T-cell (primary cell): ENCODE data around the gene ZCCHC2. TPM values are rescaled to one million over a fixed set of nuclear protein-coding genes. Genes with fewer than 3 reads are reported as not detected.

Experiments used
- ATAC-seq, 4 experiments: fragments of 200-7000 bp in 3 of 4; fragments of 150-1000 bp in 1 of 4; cut with Tn5 transposase; replicated peaks in 1 of 4; 1 replicate in 3 of 4; 2 replicates in 1 of 4; pipeline ENCODE4 v1.10.0; 2021; ENCODE audit warnings: moderate library complexity in 3 of 4, mild to moderate bottlenecking in 2 of 4, moderate number of reproducible peaks in 1 of 4
- CTCF ChIA-PET, 2 donors: fragments of 300-600 bp; sonication (Branson Sonifier 250); formaldehyde crosslinking; loops; one replicate each; lab custom pipeline; 2022; ENCODE audit warnings: antibody characterized with exemption in 2 of 2; lab: Charles Lee
- POLR2A ChIA-PET, 2 donors: fragments of 300-600 bp; sonication (Branson Sonifier 250); formaldehyde crosslinking; loops; one replicate each; lab custom pipeline; 2022; ENCODE audit warnings: antibody characterized with exemption in 2 of 2; lab: Charles Lee
- DNase-seq, 35 experiments: peaks; one replicate each; pipeline versions ENCODE4 v3.0.0 to v3.0.0-alpha.2; 2013 to 2023
- H3K27ac ChIP-seq: one replicate; pipeline ENCODE4 v1.5.1; 2013; ENCODE audit warnings: low read length
- H3K27me3 ChIP-seq, 2 experiments: replicated peaks in 1 of 2; 1 replicate in 1 of 2; 2 replicates in 1 of 2; pipeline versions ENCODE4 v1.6.1 to v1.7.0; 2013; ENCODE audit warnings: low read length in 1 of 2, mixed read lengths in 1 of 2; ENCODE audit not compliant: control insufficient read depth in 2 of 2, insufficient read depth in 2 of 2; ENCODE audit errors: extremely low read depth in 1 of 2
- H3K36me3 ChIP-seq, 2 donors: 1 replicate in 1 of 2; 2 replicates in 1 of 2; pipeline versions ENCODE4 v1.6.1 to v1.7.0; 2013; ENCODE audit warnings: low read length in 1 of 2; ENCODE audit not compliant: control insufficient read depth in 2 of 2, insufficient read depth in 1 of 2; ENCODE audit errors: extremely low read depth in 1 of 2
- H3K4me1 ChIP-seq, 2 experiments: 1 replicate in 1 of 2; 2 replicates in 1 of 2; pipeline versions ENCODE4 v1.6.1 to v1.7.0; 2013; ENCODE audit warnings: low read length in 2 of 2, mixed read lengths in 1 of 2; ENCODE audit not compliant: insufficient read depth in 2 of 2, control insufficient read depth in 1 of 2; ENCODE audit errors: extremely low read depth in 1 of 2
- H3K4me3 ChIP-seq, 2 donors: 1 replicate in 1 of 2; 2 replicates in 1 of 2; pipeline versions ENCODE4 v1.5.1 to v1.7.0; 2013; ENCODE audit warnings: mild to moderate bottlenecking in 2 of 2, low read length in 1 of 2, moderate library complexity in 1 of 2; ENCODE audit not compliant: control insufficient read depth in 1 of 2; ENCODE audit errors: extremely low read depth in 1 of 2
- H3K9me3 ChIP-seq: 2 replicates; pipeline ENCODE4 v1.7.0; 2013
- H3K27ac Mint-ChIP-seq, 2 donors: one replicate each; pipeline ENCODE4 v1.8.0; 2020 to 2021; ENCODE audit warnings: mild to moderate bottlenecking in 2 of 2, mixed read lengths in 2 of 2
- H3K27me3 Mint-ChIP-seq, 2 donors: one replicate each; pipeline ENCODE4 v1.8.0; 2021 to 2022; ENCODE audit warnings: mixed read lengths in 2 of 2
- H3K36me3 Mint-ChIP-seq: one replicate; pipeline ENCODE4 v1.8.0; 2021; ENCODE audit warnings: mixed read lengths
- H3K4me1 Mint-ChIP-seq, 3 donors: one replicate each; pipeline ENCODE4 v1.8.0; 2020 to 2022; ENCODE audit warnings: mixed read lengths in 3 of 3, mild to moderate bottlenecking in 1 of 3
- H3K4me3 Mint-ChIP-seq, 3 donors: one replicate each; pipeline ENCODE4 v1.8.0; 2020 to 2022; ENCODE audit warnings: mild to moderate bottlenecking in 3 of 3, mixed read lengths in 3 of 3, moderate library complexity in 3 of 3
- H3K9me3 Mint-ChIP-seq, 3 donors: one replicate each; pipeline ENCODE4 v1.8.0; 2020 to 2022; ENCODE audit warnings: mixed read lengths in 3 of 3
- WGBS: methylation state at CpG from one replicate; pipeline ENCODE4 v1.1.5; 2013; ENCODE audit warnings: missing lambda C conversion rate; ENCODE audit not compliant: insufficient coverage; 5-methylcytosine and 5-hydroxymethylcytosine counted together
- total RNA-seq, 35 experiments: library from RNA in 6 of 35; stranded (reverse) in 6 of 35; fragments of 120-200 nt in 1 of 35; gene quantifications; one replicate each; pipeline versions ENCODE4 v1.2.1 to v1.2.4 and lab custom pipeline; 2013 to 2026

ZCCHC2 gene
- total RNA-seq, 5 donors from 2014 or later (not counting 1 experiment from before 2014, with no cell fraction given): 46.1 to 88.0 (median 52.2) TPM

DNA sequence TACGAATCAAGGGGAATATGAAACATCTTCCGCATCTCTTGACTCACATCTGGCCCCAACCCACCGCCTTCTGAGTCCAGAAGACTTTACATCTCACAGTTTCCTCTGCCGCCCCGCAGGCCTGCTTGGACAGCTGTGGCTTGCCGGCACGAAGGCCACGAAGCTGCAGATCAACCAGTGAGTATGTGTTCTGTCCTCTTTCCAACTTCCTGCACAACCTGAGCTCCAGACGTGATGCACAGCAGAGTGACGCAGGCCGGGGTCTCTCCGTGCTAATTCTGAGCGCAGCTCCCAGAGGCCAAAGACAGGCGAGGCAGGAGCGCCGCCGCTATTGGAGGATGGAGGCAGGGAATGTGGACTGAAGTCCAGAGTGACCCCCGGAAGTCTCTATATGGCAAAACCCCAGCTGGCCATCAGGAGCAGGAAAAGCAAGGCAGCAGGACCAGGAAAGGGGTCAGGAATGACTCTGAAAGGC, 93.5 kb downstream of the ZCCHC2 start:
- CTCF ChIA-PET: no interaction called here
- Mint-ChIP-seq H3K9me3 (no peaks in the 10 kb centered on the region), H3K36me3 (no peaks in the 10 kb centered on the region), H3K27me3 (peaks cover 23 to 25% of the 10 kb centered on the region in 2 donors), H3K4me3 (no peak overlapping the region), H3K27ac (no peak overlapping the region), H3K4me1 (no peaks in the 10 kb centered on the region)
- POLR2A ChIA-PET: no interaction called here
- H3K4me3 ChIP-seq: no peak overlapping the region
- DNase-seq (no peak), ATAC-seq (no peak)
- no peaks in the 10 kb centered on the region for H3K36me3 ChIP-seq
- H3K27ac ChIP-seq: no peak overlapping the region
- H3K9me3 ChIP-seq: no peaks in the 10 kb centered on the region
- no peaks in the 10 kb centered on the region for H3K4me1 ChIP-seq
- peaks cover 0 to 26% of the 10 kb centered on the region in 2 experiments for H3K27me3 ChIP-seq
- WGBS: 92% methylated on average over 13 of the region's 18 CpGs

- no peak overlapping the region for H3K4me3 Mint-ChIP-seq
- no peaks in the 10 kb centered on the region for H3K36me3 Mint-ChIP-seq
- Histone ChIP-seq H3K4me3 (no peak overlapping the region), H3K9me3 (no peaks in the 10 kb centered on the region), H3K27ac (no peak overlapping the region), H3K36me3 (no peaks in the 10 kb centered on the region), H3K27me3 (peaks cover 0 to 15% of the 10 kb centered on the region in 2 experiments), H3K4me1 (no peaks in the 10 kb centered on the region)
- 83% methylated on average over 2 of the region's 8 CpGs for WGBS
- no peaks in the 10 kb centered on the region for H3K4me1 Mint-ChIP-seq
- CTCF ChIA-PET: interaction anchor here in 1 of 2 donors (0.6 kb wide), 1 partner anchor 15 kb away, joined by 3 read pairs; no protein-coding TSS in a partner anchor
- no peak overlapping the region for H3K27ac Mint-ChIP-seq
- peaks cover 19% of the 10 kb centered on the region in 2 donors for H3K27me3 Mint-ChIP-seq
- POLR2A ChIA-PET: interaction anchor here in 1 of 2 donors (0.6 kb wide), 1 partner anchor 122 kb away, joined by 5 read pairs; no protein-coding TSS in a partner anchor
- DNase-seq: no peak
- no peak for ATAC-seq
- H3K9me3 Mint-ChIP-seq: no peaks in the 10 kb centered on the region
Observed at GRCh38 chr18:62617793-62618591, 95.2 kb downstream of the ZCCHC2 start.

- no peak for DNase-seq
- no peaks in the 10 kb centered on the region for H3K4me1 ChIP-seq
- CTCF ChIA-PET: interaction anchor here in 1 of 2 donors (0.7 kb wide), 1 partner anchor 350 kb away, joined by 3 read pairs; no protein-coding TSS in a partner anchor
- Mint-ChIP-seq H3K4me1 (no peaks in the 10 kb centered on the region), H3K9me3 (no peaks in the 10 kb centered on the region), H3K27ac (no peak overlapping the region), H3K4me3 (no peak overlapping the region), H3K36me3 (no peaks in the 10 kb centered on the region), H3K27me3 (peaks cover 17 to 19% of the 10 kb centered on the region in 2 donors)
- H3K4me3 ChIP-seq: no peak overlapping the region
- H3K36me3 ChIP-seq: no peaks in the 10 kb centered on the region
- POLR2A ChIA-PET: interaction anchor here in 1 of 2 donors (0.6 kb wide), 1 partner anchor 122 kb away, joined by 5 read pairs; no protein-coding TSS in a partner anchor
- WGBS: no CpG with 5 or more reads among the region's 1 CpG
- no peak for ATAC-seq
- peaks cover 0 to 15% of the 10 kb centered on the region in 2 experiments for H3K27me3 ChIP-seq
- H3K9me3 ChIP-seq: no peaks in the 10 kb centered on the region
- no peak overlapping the region for H3K27ac ChIP-seq
Observed at GRCh38 chr18:62618735-62619134, 95.9 kb downstream of the ZCCHC2 start.

DNA sequence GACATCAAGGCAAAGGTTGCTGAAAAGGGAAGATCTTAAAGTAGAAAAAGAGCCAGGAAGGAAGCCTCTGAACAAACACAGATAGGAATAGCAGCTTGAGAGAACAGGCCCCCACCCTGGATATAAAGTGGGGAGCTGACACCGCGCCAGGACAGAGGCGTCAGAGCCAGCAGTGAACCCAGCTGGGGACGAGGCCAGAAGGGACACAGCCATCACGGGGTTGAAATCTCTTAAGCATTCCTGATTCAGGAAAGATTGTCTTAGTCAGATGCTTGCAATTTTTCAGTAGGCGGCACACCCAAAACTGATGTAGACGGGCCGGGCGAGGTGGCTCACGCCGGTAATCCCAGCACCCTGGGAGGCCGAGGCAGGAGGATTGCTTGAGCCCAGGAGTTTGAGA, 98.7 kb downstream of the ZCCHC2 start:
- CTCF ChIA-PET: no interaction called here
- no peaks in the 10 kb centered on the region for H3K36me3 Mint-ChIP-seq
- POLR2A ChIA-PET: no interaction called here
- Histone ChIP-seq H3K27ac (no peak overlapping the region), H3K4me1 (no peaks in the 10 kb centered on the region), H3K4me3 (no peak overlapping the region), H3K9me3 (no peaks in the 10 kb centered on the region), H3K27me3 (peaks cover 0 to 7% of the 10 kb centered on the region in 2 experiments), H3K36me3 (no peaks in the 10 kb centered on the region)
- H3K27me3 Mint-ChIP-seq: peaks cover 2 to 5% of the 10 kb centered on the region in 2 donors
- no peaks in the 10 kb centered on the region for H3K9me3 Mint-ChIP-seq
- H3K4me1 Mint-ChIP-seq: no peaks in the 10 kb centered on the region
- ATAC-seq: no peak
- 81% methylated on average over 12 of the region's 12 CpGs for WGBS
- no peak overlapping the region for H3K27ac Mint-ChIP-seq
- H3K4me3 Mint-ChIP-seq: no peak overlapping the region
- no peak for DNase-seq

DNA sequence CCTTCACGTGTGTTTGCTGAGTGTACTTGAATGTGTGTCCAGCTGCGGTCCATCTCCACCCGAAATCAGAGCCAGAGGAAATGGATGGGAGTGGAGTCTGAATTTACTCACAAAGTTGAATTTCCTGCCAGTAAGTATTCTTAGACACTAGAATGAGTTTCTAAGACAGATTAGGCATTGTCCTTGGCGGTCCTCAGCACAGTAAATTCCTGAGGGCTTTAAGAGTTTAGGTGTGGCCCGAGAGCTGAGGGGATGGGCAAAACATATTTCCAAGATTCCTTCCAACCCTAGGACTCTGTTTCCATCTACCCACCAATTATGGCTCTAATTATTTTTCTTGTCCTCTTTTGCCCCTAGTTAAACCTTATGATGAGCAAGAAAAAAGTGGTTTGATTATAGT, 102.2 kb downstream of the ZCCHC2 start:
- ChIA-PET CTCF (interaction anchor here in 1 of 2 donors (0.5 kb wide), 1 partner anchor 20 kb away, joined by 7 read pairs; no protein-coding TSS in a partner anchor), POLR2A (no interaction called here)
- ATAC-seq: no peak
- Mint-ChIP-seq H3K4me1 (no peaks in the 10 kb centered on the region), H3K9me3 (no peaks in the 10 kb centered on the region), H3K4me3 (no peak overlapping the region), H3K27ac (no peak overlapping the region), H3K36me3 (no peaks in the 10 kb centered on the region), H3K27me3 (no peaks in the 10 kb centered on the region)
- H3K9me3 ChIP-seq: no peaks in the 10 kb centered on the region
- no peaks in the 10 kb centered on the region for H3K36me3 ChIP-seq
- no peaks in the 10 kb centered on the region for H3K4me1 ChIP-seq
- H3K27me3 ChIP-seq: no peaks in the 10 kb centered on the region
- no peak overlapping the region for H3K27ac ChIP-seq
- H3K4me3 ChIP-seq: no peak overlapping the region
- WGBS: 43% methylated on average over 1 of the region's 5 CpGs
- DNase-seq: no peak
